Keratinocyte (primary cell): ENCODE measurements around the gene XKR3.
"Not testable (repeated sequence)": the region's sequence is repeated elsewhere in the genome, so short reads cannot be mapped to it uniquely, and the experiment has no call there.

Experiments used
- EZH2 ChIP-seq: IDR thresholded peaks from one replicate; pipeline ENCODE4 v1.6.1; 2012; ENCODE audit warnings: inconsistent platforms, mild to moderate bottlenecking, low read length, moderate library complexity
- TF ChIP-seq, protein P1 (sequence below), 3 experiments: IDR thresholded peaks in 1 of 3; conservative IDR thresholded peaks in 1 of 3; optimal IDR thresholded peaks in 1 of 3; 2 replicates in 2 of 3; 3 replicates in 1 of 3; pipeline versions ENCODE3 to v1.5.1; 2011; ENCODE audit warnings: low read length in 3 of 3, mild to moderate bottlenecking in 3 of 3, moderate library complexity in 2 of 3, control low read depth in 1 of 3, inconsistent platforms in 1 of 3; ENCODE audit not compliant: insufficient read depth in 2 of 3; ENCODE audit errors: extremely low read depth in 1 of 3

GRCh38 chr22:16762224-16762623, 63.0 kb downstream of the XKR3 start:
- TF ChIP-seq, protein P1, sequence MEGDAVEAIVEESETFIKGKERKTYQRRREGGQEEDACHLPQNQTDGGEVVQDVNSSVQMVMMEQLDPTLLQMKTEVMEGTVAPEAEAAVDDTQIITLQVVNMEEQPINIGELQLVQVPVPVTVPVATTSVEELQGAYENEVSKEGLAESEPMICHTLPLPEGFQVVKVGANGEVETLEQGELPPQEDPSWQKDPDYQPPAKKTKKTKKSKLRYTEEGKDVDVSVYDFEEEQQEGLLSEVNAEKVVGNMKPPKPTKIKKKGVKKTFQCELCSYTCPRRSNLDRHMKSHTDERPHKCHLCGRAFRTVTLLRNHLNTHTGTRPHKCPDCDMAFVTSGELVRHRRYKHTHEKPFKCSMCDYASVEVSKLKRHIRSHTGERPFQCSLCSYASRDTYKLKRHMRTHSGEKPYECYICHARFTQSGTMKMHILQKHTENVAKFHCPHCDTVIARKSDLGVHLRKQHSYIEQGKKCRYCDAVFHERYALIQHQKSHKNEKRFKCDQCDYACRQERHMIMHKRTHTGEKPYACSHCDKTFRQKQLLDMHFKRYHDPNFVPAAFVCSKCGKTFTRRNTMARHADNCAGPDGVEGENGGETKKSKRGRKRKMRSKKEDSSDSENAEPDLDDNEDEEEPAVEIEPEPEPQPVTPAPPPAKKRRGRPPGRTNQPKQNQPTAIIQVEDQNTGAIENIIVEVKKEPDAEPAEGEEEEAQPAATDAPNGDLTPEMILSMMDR (optimal IDR thresholded peaks at IDR 0.05 in 1 of 3, IDR thresholded peaks at IDR 0.05 in 1 of 3, conservative IDR thresholded peaks at IDR 0.05 in 1 of 3; ENCODE audit: extremely low read depth in 1 of 3, insufficient read depth in 2 of 3, low read length in 3 of 3) = not testable (repeated sequence)
- not testable (repeated sequence) for TF ChIP-seq EZH2
